Esophagus (tissue), 2 donors: ENCODE results near the gene KCP. TPM values are rescaled to one million over a fixed set of nuclear protein-coding genes. Genes with fewer than 3 reads are reported as not detected.

Experiments
- H3K27ac ChIP-seq, 2 donors: one replicate each; pipeline ENCODE4 v1.5.1; 2013; ENCODE audit warnings: low read depth in 2 of 2, mild to moderate bottlenecking in 2 of 2, inconsistent platforms in 1 of 2, low read length in 1 of 2, moderate library complexity in 1 of 2
- H3K27me3 ChIP-seq, 2 donors: one replicate each; pipeline ENCODE4 v1.6.1; 2013; ENCODE audit warnings: low read length in 2 of 2, control low read depth in 1 of 2, mild to moderate bottlenecking in 1 of 2; ENCODE audit not compliant: insufficient read depth in 2 of 2, control insufficient read depth in 1 of 2
- H3K36me3 ChIP-seq, 2 donors: one replicate each; pipeline ENCODE4 v1.6.1; 2013; ENCODE audit warnings: low read length in 1 of 2; ENCODE audit not compliant: control insufficient read depth in 2 of 2, insufficient read depth in 2 of 2
- H3K4me1 ChIP-seq, 2 donors: one replicate each; pipeline ENCODE4 v1.6.1; 2013; ENCODE audit warnings: low read length in 1 of 2; ENCODE audit not compliant: control insufficient read depth in 2 of 2, insufficient read depth in 2 of 2
- H3K4me3 ChIP-seq, 2 donors: one replicate each; pipeline ENCODE4 v1.5.1; 2013; ENCODE audit warnings: low read length in 2 of 2, mild to moderate bottlenecking in 2 of 2, low read depth in 1 of 2, moderate library complexity in 1 of 2
- H3K9me3 ChIP-seq, 2 donors: one replicate each; pipeline ENCODE4 v1.6.1; 2013; ENCODE audit warnings: mild to moderate bottlenecking in 2 of 2, low read depth in 1 of 2, low read length in 1 of 2, moderate library complexity in 1 of 2; ENCODE audit not compliant: control insufficient read depth in 2 of 2, insufficient read depth in 1 of 2
- WGBS, 2 donors: extraction: QIAGEN DNeasy Blood & Tissue Kit; methylation state at CpG; one replicate each; pipeline ENCODE4 v1.1.7; 2013; 5-methylcytosine and 5-hydroxymethylcytosine counted together
- polyA plus RNA-seq, 2 donors: library from polyadenylated mRNA; stranded (reverse); fragments of 200-250 nt; gene quantifications; one replicate each; pipeline ENCODE4 v1.2.3, GENCODE V29; 2013
- donor health status: healthy with polysubstance abuse.
- donor health status: Bipolar disorder and iron deficiency.

Gene KCP
- 1 to 10 TPM; 1.4 to 5.5 TPM for polyA plus RNA-seq

- Histone ChIP-seq H3K27me3 (peaks cover 0 to 7% of the 10 kb centered on the region in 2 donors), H3K27ac (no peak within 1 kb of the TSS)
These were observed at the start of gene KCP for GRCh38 chr7:128910569-128910945. Gene KCP (minus strand): TSS chr7:128910709. CDS start chr7:128910676, 33 bp downstream.

GRCh38 chr7:128959296-128959695, 48.8 kb upstream of the KCP start:
- H3K4me1 ChIP-seq: no peaks in the 10 kb centered on the region
- peaks cover 4 to 9% of the 10 kb centered on the region in 2 donors for H3K36me3 ChIP-seq
- H3K27ac ChIP-seq: no peak overlapping the region
- no peaks in the 10 kb centered on the region for H3K27me3 ChIP-seq
- 89 to 90% methylated on average over 4 of the region's 4 CpGs for WGBS, 2 donors
- no peak overlapping the region for H3K4me3 ChIP-seq
- H3K9me3 ChIP-seq: no peaks in the 10 kb centered on the region

More at GRCh38 chr7:128910569-128910945, at the start of gene KCP:
- Histone ChIP-seq H3K9me3 (no peaks in the 10 kb centered on the region), H3K4me1 (peaks cover 7 to 9% of the 10 kb centered on the region in 2 donors), H3K4me3 (peak within 1 kb of the TSS; percentile 30 to 44), H3K36me3 (no peaks in the 10 kb centered on the region)
- WGBS, 2 donors: 23 to 25% methylated on average over 34 of the region's 34 CpGs

GRCh38 chr7:128955981-128956380, 45.5 kb upstream of the KCP start:
- Histone ChIP-seq H3K4me3 (no peak overlapping the region), H3K27me3 (no peaks in the 10 kb centered on the region), H3K36me3 (peaks cover 11 to 13% of the 10 kb centered on the region in 2 donors), H3K4me1 (no peaks in the 10 kb centered on the region), H3K27ac (peak overlapping the region; percentile 16 to 42), H3K9me3 (no peaks in the 10 kb centered on the region)

GRCh38 chr7:128954830-128955802, 44.6 kb upstream of the KCP start:
- Histone ChIP-seq H3K4me1 (no peaks in the 10 kb centered on the region), H3K27me3 (no peaks in the 10 kb centered on the region), H3K9me3 (no peaks in the 10 kb centered on the region), H3K27ac (no peak overlapping the region), H3K4me3 (no peak overlapping the region), H3K36me3 (peaks cover 11 to 13% of the 10 kb centered on the region in 2 donors)
- WGBS, 2 donors: 73% methylated on average over 15 of the region's 15 CpGs

GRCh38 chr7:128954150-128954549, 43.6 kb upstream of the KCP start:
- 85 to 94% methylated on average over 2 of the region's 2 CpGs for WGBS, 2 donors
- no peak overlapping the region for H3K27ac ChIP-seq
- no peaks in the 10 kb centered on the region for H3K27me3 ChIP-seq
- H3K9me3 ChIP-seq: no peaks in the 10 kb centered on the region
- peaks cover 11 to 13% of the 10 kb centered on the region in 2 donors for H3K36me3 ChIP-seq
- no peaks in the 10 kb centered on the region for H3K4me1 ChIP-seq
- no peak overlapping the region for H3K4me3 ChIP-seq

GRCh38 chr7:128951296-128951695, 40.8 kb upstream of the KCP start:
- no peaks in the 10 kb centered on the region for H3K9me3 ChIP-seq
- peaks cover 7 to 17% of the 10 kb centered on the region in 2 donors for H3K36me3 ChIP-seq
- H3K27ac ChIP-seq: no peak overlapping the region
- peaks cover 0 to 7% of the 10 kb centered on the region in 2 donors for H3K4me1 ChIP-seq
- H3K27me3 ChIP-seq: no peaks in the 10 kb centered on the region
- WGBS, 2 donors: 74 to 78% methylated on average over 5 of the region's 5 CpGs
- H3K4me3 ChIP-seq: no peak overlapping the region

GRCh38 chr7:128948976-128949760, 38.7 kb upstream of the KCP start:
- H3K27ac ChIP-seq: no peak overlapping the region
- H3K9me3 ChIP-seq: no peaks in the 10 kb centered on the region
- no peaks in the 10 kb centered on the region for H3K27me3 ChIP-seq
- WGBS, 2 donors: 95 to 96% methylated on average over 4 of the region's 4 CpGs
- no peak overlapping the region for H3K4me3 ChIP-seq
- H3K36me3 ChIP-seq: peaks cover 7 to 18% of the 10 kb centered on the region in 2 donors
- H3K4me1 ChIP-seq: peaks cover 0 to 7% of the 10 kb centered on the region in 2 donors

GRCh38 chr7:128948312-128948973, 37.9 kb upstream of the KCP start:
- Histone ChIP-seq H3K27ac (no peak overlapping the region), H3K27me3 (no peaks in the 10 kb centered on the region), H3K4me1 (peaks cover 0 to 7% of the 10 kb centered on the region in 2 donors), H3K9me3 (no peaks in the 10 kb centered on the region), H3K36me3 (peaks cover 7 to 15% of the 10 kb centered on the region in 2 donors), H3K4me3 (no peak overlapping the region)
- WGBS, 2 donors: 82 to 88% methylated on average over 12 of the region's 12 CpGs

- Histone ChIP-seq H3K4me3 (no peak overlapping the region), H3K36me3 (peaks cover 7 to 15% of the 10 kb centered on the region in 2 donors), H3K9me3 (no peaks in the 10 kb centered on the region), H3K27me3 (no peaks in the 10 kb centered on the region), H3K27ac (no peak overlapping the region), H3K4me1 (peaks cover 0 to 7% of the 10 kb centered on the region in 2 donors)
- WGBS, 2 donors: 86 to 89% methylated on average over 9 of the region's 9 CpGs
These were observed 37.3 kb upstream of the KCP start for GRCh38 chr7:128947854-128948253.
